Heart left ventricle (tissue), 13 donors: ENCODE measurements around the gene CGB5.

ENCODE experiments used
- CTCF ChIP-seq, 12 donors: fragments of 200-600 bp; sonication (generic) in 4 of 12; IDR thresholded peaks; one replicate each; pipeline versions ENCODE4 v1.5.0 to v1.8.0; 2018 to 2022; ENCODE audit warnings: antibody characterized with exemption in 12 of 12, mild to moderate bottlenecking in 5 of 12
- POLR2A ChIP-seq, 2 donors: fragments of 450-650 bp; IDR thresholded peaks; one replicate each; pipeline ENCODE4 v1.6.1; 2017; ENCODE audit warnings: antibody characterized with exemption in 2 of 2, mild to moderate bottlenecking in 2 of 2, moderate library complexity in 2 of 2
- donor health status: ischemic (EF 13 %, LVEDD 7.1; RV severe dilation, severe dysfunction).
- donor health status: DM: no; HTN: yes; CAD: no.
- donor health status: DM: no; HTN: no; CAD: no.
- donor health status: ischemic (EF 25% LVEDD 6.9; RV normal size, moderate dysfunction).
- donor health status: ischemic (EF 25% LVEDD 5.7; RV mildly dilated, moderate dysfunction).
- donor health status: ischemic (EF 35%, LVEDD 5.7; RV mildly dilated, moderate dysfunction).
- donor health status: nonischemic (EF 11% LVEDD 7.7; RV severe dilation, severe dysfunction).
- donor health status: DM: yes; HTN: yes; CAD: no.
- donor health status: PGD.
- donor health status: ischemic (EF 29% LVEDD 5.4; RV normal size, mild dysfunction).
- donor health status: nonischemic (EF 23%, LVEDD 6.1; RV moderate dilation, normal function).

DNA sequence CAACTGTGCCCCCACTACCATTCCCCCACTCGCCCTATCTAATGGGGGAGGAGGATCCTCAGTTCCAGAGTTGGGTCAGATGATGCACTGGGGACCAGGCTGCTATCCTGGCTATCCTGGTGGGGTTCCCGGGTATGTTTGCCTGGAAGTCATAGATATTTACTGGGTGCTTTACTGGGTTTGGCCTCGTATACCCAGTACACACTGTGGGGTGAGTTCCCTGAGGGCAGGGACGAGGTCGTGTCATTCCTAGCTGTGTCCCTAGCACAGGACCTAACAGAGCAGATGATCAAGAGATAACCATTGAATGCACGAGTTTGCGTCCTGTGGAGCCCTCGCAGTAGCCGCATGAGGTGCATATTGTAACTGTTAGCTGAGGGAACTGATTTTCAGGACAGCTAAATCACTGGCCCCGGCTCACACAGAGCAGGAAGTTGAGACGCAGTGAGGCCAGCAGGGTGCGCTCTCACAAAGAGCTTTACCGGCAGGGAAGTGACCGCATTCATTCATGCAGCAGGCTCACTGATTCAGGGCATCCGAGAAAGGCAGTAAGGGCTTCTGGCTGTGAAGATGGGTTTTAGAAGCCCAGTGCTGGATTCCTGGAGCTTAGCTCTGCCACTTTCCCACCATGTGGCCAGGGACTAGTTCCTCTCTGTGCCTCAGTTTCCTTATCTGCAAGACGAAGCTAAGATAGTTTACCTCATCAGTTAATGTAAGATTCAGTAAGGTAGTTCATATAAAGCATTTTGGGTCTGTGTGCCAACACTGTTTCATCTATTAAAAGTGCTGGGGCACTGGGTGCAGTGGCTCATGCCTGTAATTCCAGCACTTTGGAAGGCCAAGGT is 43.9 kb upstream of the CGB5 start:
- TF ChIP-seq CTCF (IDR thresholded peaks at IDR 0.05), result peak; percentile 36 to 68 (median 49)
- no peak for TF ChIP-seq POLR2A (IDR thresholded peaks at IDR 0.05)
